OCI-LY1 (cell line): Measurements from ENCODE around the gene ZCCHC3.
A peak's percentile ranks its signal among the peaks of the same experiment; 100 is the strongest.

Source experiments
- H2AFZ ChIP-seq: fragments of 200-600 bp; sonication (generic), shearing (Covaris generic); 2 replicates; pipeline ENCODE4 v1.6.0; 2014; ENCODE audit warnings: antibody characterized with exemption, mild to moderate bottlenecking, low read length
- H3F3A ChIP-seq: fragments of 200-600 bp; sonication (generic), shearing (Covaris generic); 2 replicates; pipeline ENCODE4 v1.6.0; 2014; ENCODE audit warnings: mild to moderate bottlenecking, antibody characterized with exemption, low read length, moderate library complexity; ENCODE audit not compliant: insufficient read depth
- H3K27ac ChIP-seq: fragments of 200-600 bp; sonication (generic); 2 replicates; pipeline ENCODE4 v1.5.1; 2014; ENCODE audit warnings: low read length, mixed run types, mild to moderate bottlenecking, low read depth; ENCODE audit not compliant: poor library complexity, severe bottlenecking
- H3K27me3 ChIP-seq: fragments of 200-600 bp; sonication (generic); 2 replicates; pipeline ENCODE4 v1.6.0; 2014; ENCODE audit warnings: antibody characterized with exemption, mild to moderate bottlenecking, low read length, moderate library complexity; ENCODE audit not compliant: insufficient read depth
- H3K36me3 ChIP-seq: fragments of 200-600 bp; sonication (generic); 2 replicates; pipeline ENCODE4 v1.6.1; 2014; ENCODE audit warnings: mild to moderate bottlenecking, antibody characterized with exemption, low read length, moderate library complexity, mixed read lengths; ENCODE audit not compliant: insufficient read depth
- H3K4me1 ChIP-seq: fragments of 200-600 bp; sonication (generic); 2 replicates; pipeline ENCODE4 v1.5.1; 2014; ENCODE audit warnings: mild to moderate bottlenecking, low read length, moderate library complexity; ENCODE audit not compliant: insufficient read depth, severe bottlenecking
- H3K4me2 ChIP-seq: fragments of 200-600 bp; sonication (generic), shearing (Covaris generic); 2 replicates; pipeline ENCODE4 v1.6.1; 2014; ENCODE audit warnings: low read length
- H3K4me3 ChIP-seq: fragments of 200-600 bp; sonication (generic); 2 replicates; pipeline ENCODE4 v1.5.1; 2014; ENCODE audit warnings: low read length, low read depth, mild to moderate bottlenecking, mixed read lengths; ENCODE audit not compliant: poor library complexity, severe bottlenecking
- H3K79me2 ChIP-seq: fragments of 200-600 bp; shearing (Covaris generic); 2 replicates; pipeline ENCODE4 v1.6.1; 2016; ENCODE audit warnings: mixed run types, low read length, mixed read lengths; ENCODE audit not compliant: insufficient read depth
- H3K9ac ChIP-seq: fragments of 200-600 bp; sonication (generic), shearing (Covaris generic); 2 replicates; pipeline ENCODE4 v1.6.1; 2014; ENCODE audit warnings: mild to moderate bottlenecking, low read length, mixed read lengths
- H3K9me2 ChIP-seq: fragments of 200-600 bp; sonication (generic), shearing (Covaris generic); 2 replicates; pipeline ENCODE4 v1.6.1; 2014; ENCODE audit warnings: low read depth, mild to moderate bottlenecking, low read length, mixed read lengths
- H3K9me3 ChIP-seq: fragments of 200-600 bp; shearing (Covaris generic); 2 replicates; pipeline ENCODE4 v1.6.1; 2014; ENCODE audit warnings: low read length, mixed read lengths
- H4K20me1 ChIP-seq: fragments of 200-600 bp; sonication (generic), shearing (Covaris generic); 2 replicates; pipeline ENCODE4 v1.6.0; 2016; ENCODE audit warnings: mild to moderate bottlenecking, low read length; ENCODE audit not compliant: insufficient read depth
- EZH2 ChIP-seq: fragments of 200-600 bp; sonication (generic), shearing (Covaris generic); IDR thresholded peaks from 2 replicates; pipeline ENCODE4 v1.8.0; 2017; ENCODE audit warnings: borderline replicate concordance, mixed run types, mild to moderate bottlenecking, antibody characterized with exemption, low read length, moderate library complexity, mixed read lengths
- TF ChIP-seq, protein P1 (sequence below): fragments of 200-600 bp; sonication (generic), shearing (Covaris generic); IDR thresholded peaks from 2 replicates; pipeline ENCODE4 v1.5.1; 2017; ENCODE audit warnings: mild to moderate bottlenecking, antibody characterized with exemption, low read length, moderate library complexity, mixed read lengths

The ZCCHC3 gene

DNA sequence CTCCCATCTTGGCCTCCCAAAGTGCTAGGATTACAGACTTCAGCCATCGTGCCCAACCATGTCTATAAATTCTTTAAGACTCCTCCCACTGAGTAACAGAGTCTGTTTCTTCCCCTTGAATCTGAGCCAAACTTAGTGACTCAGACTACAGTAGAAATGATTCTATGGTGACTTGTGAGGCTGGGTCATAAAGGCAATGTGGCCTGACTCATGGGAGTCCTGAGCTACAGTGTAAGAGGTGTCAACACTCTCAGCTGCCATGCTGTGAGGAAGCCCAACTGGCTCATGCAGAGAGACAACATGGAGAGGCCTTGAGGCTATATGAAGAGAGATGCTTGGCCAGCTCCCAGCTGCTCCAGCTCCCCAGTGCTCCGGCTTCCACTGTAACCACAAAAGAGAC, 44.3 kb downstream of the ZCCHC3 start:
- Histone ChIP-seq H3K4me1 (peaks cover 6% of the 10 kb centered on the region), H3K9ac (no peak overlapping the region), H2AFZ (no peak overlapping the region), H4K20me1 (no peaks in the 10 kb centered on the region), H3F3A (no peaks in the 10 kb centered on the region), H3K4me3 (no peak overlapping the region), H3K9me2 (no peaks in the 10 kb centered on the region), H3K36me3 (peaks cover 7% of the 10 kb centered on the region; the same call in 1 of the 2 replicates), H3K4me2 (no peak overlapping the region), H3K9me3 (no peaks in the 10 kb centered on the region), H3K79me2 (no peaks in the 10 kb centered on the region), H3K27me3 (no peaks in the 10 kb centered on the region), H3K27ac (no peak overlapping the region)
- TF ChIP-seq, protein P1, sequence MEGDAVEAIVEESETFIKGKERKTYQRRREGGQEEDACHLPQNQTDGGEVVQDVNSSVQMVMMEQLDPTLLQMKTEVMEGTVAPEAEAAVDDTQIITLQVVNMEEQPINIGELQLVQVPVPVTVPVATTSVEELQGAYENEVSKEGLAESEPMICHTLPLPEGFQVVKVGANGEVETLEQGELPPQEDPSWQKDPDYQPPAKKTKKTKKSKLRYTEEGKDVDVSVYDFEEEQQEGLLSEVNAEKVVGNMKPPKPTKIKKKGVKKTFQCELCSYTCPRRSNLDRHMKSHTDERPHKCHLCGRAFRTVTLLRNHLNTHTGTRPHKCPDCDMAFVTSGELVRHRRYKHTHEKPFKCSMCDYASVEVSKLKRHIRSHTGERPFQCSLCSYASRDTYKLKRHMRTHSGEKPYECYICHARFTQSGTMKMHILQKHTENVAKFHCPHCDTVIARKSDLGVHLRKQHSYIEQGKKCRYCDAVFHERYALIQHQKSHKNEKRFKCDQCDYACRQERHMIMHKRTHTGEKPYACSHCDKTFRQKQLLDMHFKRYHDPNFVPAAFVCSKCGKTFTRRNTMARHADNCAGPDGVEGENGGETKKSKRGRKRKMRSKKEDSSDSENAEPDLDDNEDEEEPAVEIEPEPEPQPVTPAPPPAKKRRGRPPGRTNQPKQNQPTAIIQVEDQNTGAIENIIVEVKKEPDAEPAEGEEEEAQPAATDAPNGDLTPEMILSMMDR = no peak
- no peak for TF ChIP-seq EZH2

DNA sequence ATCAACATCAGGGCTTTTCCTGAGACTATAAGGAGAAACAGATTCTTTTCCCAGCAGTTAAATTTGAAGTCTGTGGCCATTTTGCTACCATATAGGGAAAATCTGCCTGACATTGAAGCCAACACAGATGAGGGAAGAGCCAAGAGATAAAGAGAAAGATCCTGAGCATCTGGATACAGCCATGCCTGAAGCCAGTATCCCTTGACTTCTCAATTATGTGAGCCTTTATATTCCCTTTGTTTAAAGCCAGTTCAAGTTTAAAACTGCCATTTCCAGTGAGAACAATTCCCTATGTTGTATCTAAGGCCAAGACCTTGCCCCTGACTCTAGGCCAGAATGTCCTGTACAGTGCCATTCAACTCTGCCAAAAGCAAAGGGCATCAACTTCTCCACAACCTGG, 45.7 kb downstream of the ZCCHC3 start:
- H2AFZ ChIP-seq = no peak overlapping the region
- H4K20me1 ChIP-seq = no peaks in the 10 kb centered on the region
- peaks cover 8% of the 10 kb centered on the region for H3K4me1 ChIP-seq
- H3K4me3 ChIP-seq = no peak overlapping the region
- H3K27ac ChIP-seq = no peak overlapping the region
- no peaks in the 10 kb centered on the region for H3K79me2 ChIP-seq
- no peak for TF ChIP-seq EZH2
- TF ChIP-seq, protein P1 = no peak
- no peaks in the 10 kb centered on the region for H3K9me2 ChIP-seq
- no peak overlapping the region for H3K4me2 ChIP-seq
- no peaks in the 10 kb centered on the region for H3K9me3 ChIP-seq
- H3K36me3 ChIP-seq = peaks cover 7% of the 10 kb centered on the region; the same call in 1 of the 2 replicates
- no peaks in the 10 kb centered on the region for H3F3A ChIP-seq
- no peaks in the 10 kb centered on the region for H3K27me3 ChIP-seq
- no peak overlapping the region for H3K9ac ChIP-seq

DNA sequence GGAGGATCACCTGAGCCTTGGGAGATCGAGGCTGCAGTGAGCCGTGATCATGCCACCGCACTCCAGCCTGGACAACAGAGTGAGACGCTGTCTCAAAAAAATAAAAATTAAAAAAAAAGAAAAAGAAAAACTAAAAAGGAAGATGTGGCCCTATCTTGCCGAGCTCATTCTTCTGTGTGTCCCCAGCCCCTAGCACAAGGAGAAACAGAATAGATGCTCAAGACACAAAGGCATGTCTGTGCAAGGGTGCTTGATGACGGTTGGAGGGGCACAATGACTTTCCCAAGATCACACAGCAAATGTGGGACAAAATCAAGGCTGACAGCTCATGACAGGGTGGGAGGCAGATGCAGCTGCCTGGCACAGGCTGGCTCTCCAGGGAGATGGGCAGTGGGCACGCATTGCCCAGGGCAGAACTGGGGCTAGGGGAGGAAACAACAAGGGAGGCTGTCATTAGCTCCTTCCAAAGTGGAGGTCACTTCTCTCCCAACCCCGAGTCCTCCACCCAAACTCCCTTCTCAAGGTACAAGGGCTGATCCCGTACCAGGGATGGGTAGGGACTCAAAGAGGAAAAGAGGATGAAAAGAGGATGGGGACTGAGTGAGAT, 48.8 kb downstream of the ZCCHC3 start:
- Histone ChIP-seq H3K27ac (no peak overlapping the region), H3K4me1 (peaks cover 13% of the 10 kb centered on the region), H4K20me1 (no peaks in the 10 kb centered on the region), H3K4me3 (peak overlapping the region; percentile 90), H3K9me3 (no peaks in the 10 kb centered on the region), H3F3A (no peaks in the 10 kb centered on the region), H3K79me2 (no peaks in the 10 kb centered on the region), H3K27me3 (no peaks in the 10 kb centered on the region), H3K9me2 (no peaks in the 10 kb centered on the region), H3K9ac (peak overlapping the region; percentile 92), H3K4me2 (peak overlapping the region; percentile 82), H3K36me3 (peaks cover 16% of the 10 kb centered on the region), H2AFZ (no peak overlapping the region)
- TF ChIP-seq, protein P1 = no peak
- no peak for TF ChIP-seq EZH2
